ENCODE results near the gene MTMR3.

The MTMR3 gene

GRCh38 chr22:30017375-30018223 is 134.6 kb downstream of the MTMR3 start:
- TF ChIP-seq CTCF (IDR thresholded peaks at IDR 0.05): no peak

- TF ChIP-seq CTCF (IDR thresholded peaks at IDR 0.05): no peak
Observed at GRCh38 chr22:30020511-30020910, 137.5 kb downstream of the MTMR3 start.

GRCh38 chr22:30021338-30021737 is 138.4 kb downstream of the MTMR3 start:
- no peak for TF ChIP-seq CTCF (IDR thresholded peaks at IDR 0.05)

- TF ChIP-seq CTCF (IDR thresholded peaks at IDR 0.05): no peak
Observed at GRCh38 chr22:30021881-30022619, 139.1 kb downstream of the MTMR3 start.

- TF ChIP-seq CTCF (IDR thresholded peaks at IDR 0.05): no peak
Observed at GRCh38 chr22:30023099-30023660, 140.2 kb downstream of the MTMR3 start.

GRCh38 chr22:30024231-30024630 is 141.3 kb downstream of the MTMR3 start:
- TF ChIP-seq CTCF (IDR thresholded peaks at IDR 0.05): no peak

GRCh38 chr22:30025221-30025620 is 142.2 kb downstream of the MTMR3 start:
- no peak for TF ChIP-seq CTCF (IDR thresholded peaks at IDR 0.05)

Measured in LNCAP (cell line).